Keratinocyte (primary cell): ENCODE data around the gene MGMT. TPM values are rescaled to one million over a fixed set of nuclear protein-coding genes. Genes with fewer than 3 reads are reported as not detected.

Source experiments
- DNase-seq: peaks from one replicate; pipeline ENCODE4 v3.0.0-alpha.2; 2011; ENCODE audit warnings: low read depth, missing footprints, low spot score
- FAIRE-seq: peaks from 2 replicates; lab custom pipeline; 2011; peaks lifted over from hg19 to GRCh38; lab: Jason Lieb, UNC
- H2AFZ ChIP-seq: 2 replicates; pipeline ENCODE4 v1.6.0; 2012; ENCODE audit warnings: low read length, control low read depth, inconsistent platforms; ENCODE audit not compliant: control insufficient read depth
- H3K27ac ChIP-seq: 2 replicates; pipeline ENCODE4 v1.5.1; 2011; ENCODE audit warnings: low read length; ENCODE audit not compliant: control insufficient read depth, insufficient read depth
- H3K27me3 ChIP-seq: 3 replicates; pipeline ENCODE4 v1.6.0; 2011; ENCODE audit warnings: low read length; ENCODE audit not compliant: control insufficient read depth, insufficient read depth; ENCODE audit errors: extremely low read depth
- H3K36me3 ChIP-seq, 2 experiments: 2 replicates in 1 of 2; 3 replicates in 1 of 2; pipeline ENCODE4 v1.5.1; 2011; ENCODE audit warnings: low read length in 2 of 2, mild to moderate bottlenecking in 1 of 2; ENCODE audit not compliant: control insufficient read depth in 2 of 2, insufficient read depth in 2 of 2; ENCODE audit errors: extremely low read depth in 1 of 2
- H3K4me1 ChIP-seq: 3 replicates; pipeline ENCODE4 v1.5.1; 2011; ENCODE audit warnings: low read length; ENCODE audit not compliant: control insufficient read depth, insufficient read depth; ENCODE audit errors: extremely low read depth
- H3K4me2 ChIP-seq: 3 replicates; pipeline ENCODE4 v1.6.0; 2011; ENCODE audit warnings: low read depth, low read length; ENCODE audit not compliant: control insufficient read depth, insufficient read depth; ENCODE audit errors: extremely low read depth
- H3K4me3 ChIP-seq, 3 experiments: fragments of 200-600 bp in 1 of 3; sonication (generic) in 1 of 3; 2 replicates in 2 of 3; 3 replicates in 1 of 3; pipeline ENCODE4 v1.5.1; 2011 to 2016; ENCODE audit warnings: low read length in 3 of 3, mild to moderate bottlenecking in 3 of 3, control low read depth in 2 of 3, inconsistent platforms in 1 of 3, low read depth in 1 of 3, mixed read lengths in 1 of 3, mixed run types in 1 of 3, moderate library complexity in 1 of 3; ENCODE audit not compliant: control insufficient read depth in 2 of 3, insufficient read depth in 2 of 3; ENCODE audit errors: extremely low read depth in 1 of 3
- H3K79me2 ChIP-seq: 2 replicates; pipeline ENCODE4 v1.6.0; 2012; ENCODE audit warnings: low read length; ENCODE audit not compliant: control insufficient read depth, insufficient read depth
- H3K9ac ChIP-seq: 3 replicates; pipeline ENCODE4 v1.6.0; 2011; ENCODE audit warnings: low read length; ENCODE audit not compliant: control insufficient read depth, insufficient read depth; ENCODE audit errors: extremely low read depth
- H3K9me1 ChIP-seq: 3 replicates; pipeline ENCODE4 v1.6.0; 2011; ENCODE audit warnings: low read length; ENCODE audit not compliant: control insufficient read depth, insufficient read depth; ENCODE audit errors: extremely low read depth
- H3K9me3 ChIP-seq: 2 replicates; pipeline ENCODE4 v1.5.1; 2012; ENCODE audit warnings: low read depth, low read length; ENCODE audit not compliant: control insufficient read depth
- H4K20me1 ChIP-seq: 3 replicates; pipeline ENCODE4 v1.6.0; 2011; ENCODE audit warnings: low read length; ENCODE audit not compliant: control insufficient read depth, insufficient read depth; ENCODE audit errors: extremely low read depth
- EZH2 ChIP-seq: IDR thresholded peaks from one replicate; pipeline ENCODE4 v1.6.1; 2012; ENCODE audit warnings: inconsistent platforms, mild to moderate bottlenecking, low read length, moderate library complexity
- dilution Hi-C: fragments of 300-500 bp; cut with MboI; formaldehyde crosslinking; loops from one replicate; pipeline ENCODE4 v1.7.0; 2020; ENCODE audit warnings: low sequenced_read_pairs; ENCODE audit not compliant: extremely low pct_ligation_motif_present
- polyA plus RNA-seq, 5 experiments: library from polyadenylated mRNA; depleted of rRNA in 3 of 5; stranded (reverse) in 3 of 5; stranded (forward) in 1 of 5; unstranded in 1 of 5; fragments of >200 nt; gene quantifications; 1 replicate in 1 of 5; 2 replicates in 3 of 5; 3 replicates in 1 of 5; pipeline versions ENCODE4 v1.2.1 to v1.2.3, GENCODE V29; 2011 to 2012; ENCODE audit warnings: missing spikeins in 2 of 5, low read depth in 1 of 5, low replicate concordance in 1 of 5
- TF ChIP-seq, protein P1 (sequence below), 3 experiments: IDR thresholded peaks in 1 of 3; conservative IDR thresholded peaks in 1 of 3; optimal IDR thresholded peaks in 1 of 3; 2 replicates in 2 of 3; 3 replicates in 1 of 3; pipeline versions ENCODE3 to v1.5.1; 2011; ENCODE audit warnings: low read length in 3 of 3, mild to moderate bottlenecking in 3 of 3, moderate library complexity in 2 of 3, control low read depth in 1 of 3, inconsistent platforms in 1 of 3; ENCODE audit not compliant: insufficient read depth in 2 of 3; ENCODE audit errors: extremely low read depth in 1 of 3

The MGMT gene
- polyA plus RNA-seq, 1 donor (not counting 4 experiments of a cell fraction or from before 2014, with no cell fraction given) = 15.2 TPM

DNA sequence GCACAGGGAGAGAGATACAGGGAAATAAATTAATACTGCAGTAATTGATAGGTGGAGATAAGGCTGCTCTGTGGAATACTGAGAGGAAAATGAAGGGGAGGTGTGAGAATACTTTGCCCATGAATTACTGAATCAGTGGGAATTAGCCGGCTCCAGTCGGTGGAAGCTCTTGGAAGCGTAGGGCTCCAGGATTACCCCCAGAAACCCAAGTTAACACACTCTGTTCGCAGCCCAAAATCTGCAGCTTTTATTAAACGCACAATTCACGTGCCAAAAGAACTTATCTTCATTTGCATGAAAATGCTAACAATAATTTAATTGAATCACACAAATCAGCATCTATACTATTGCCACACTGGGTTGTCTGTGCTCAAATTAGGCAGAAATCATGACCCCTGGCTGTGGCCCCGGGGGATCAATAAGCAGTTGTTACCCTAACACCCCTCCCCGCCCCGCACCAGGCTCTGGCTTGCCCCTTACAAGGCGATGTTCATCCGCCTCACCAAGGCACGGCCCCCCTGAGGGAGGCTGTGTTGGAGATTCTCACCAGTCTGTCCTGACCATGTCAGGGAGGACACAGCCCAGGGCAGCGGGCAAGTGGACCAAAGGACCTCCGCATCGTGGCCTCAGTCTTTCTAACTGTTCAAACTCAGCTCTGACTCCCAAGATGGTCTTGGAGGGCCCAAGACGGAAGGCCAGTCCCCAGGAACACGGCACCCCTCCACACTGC lies 48.4 kb upstream of the MGMT start:
- dilution Hi-C loops = no loop called here
- TF ChIP-seq, protein P1, sequence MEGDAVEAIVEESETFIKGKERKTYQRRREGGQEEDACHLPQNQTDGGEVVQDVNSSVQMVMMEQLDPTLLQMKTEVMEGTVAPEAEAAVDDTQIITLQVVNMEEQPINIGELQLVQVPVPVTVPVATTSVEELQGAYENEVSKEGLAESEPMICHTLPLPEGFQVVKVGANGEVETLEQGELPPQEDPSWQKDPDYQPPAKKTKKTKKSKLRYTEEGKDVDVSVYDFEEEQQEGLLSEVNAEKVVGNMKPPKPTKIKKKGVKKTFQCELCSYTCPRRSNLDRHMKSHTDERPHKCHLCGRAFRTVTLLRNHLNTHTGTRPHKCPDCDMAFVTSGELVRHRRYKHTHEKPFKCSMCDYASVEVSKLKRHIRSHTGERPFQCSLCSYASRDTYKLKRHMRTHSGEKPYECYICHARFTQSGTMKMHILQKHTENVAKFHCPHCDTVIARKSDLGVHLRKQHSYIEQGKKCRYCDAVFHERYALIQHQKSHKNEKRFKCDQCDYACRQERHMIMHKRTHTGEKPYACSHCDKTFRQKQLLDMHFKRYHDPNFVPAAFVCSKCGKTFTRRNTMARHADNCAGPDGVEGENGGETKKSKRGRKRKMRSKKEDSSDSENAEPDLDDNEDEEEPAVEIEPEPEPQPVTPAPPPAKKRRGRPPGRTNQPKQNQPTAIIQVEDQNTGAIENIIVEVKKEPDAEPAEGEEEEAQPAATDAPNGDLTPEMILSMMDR (optimal IDR thresholded peaks at IDR 0.05 in 1 of 3, IDR thresholded peaks at IDR 0.05 in 1 of 3, conservative IDR thresholded peaks at IDR 0.05 in 1 of 3; ENCODE audit: extremely low read depth in 1 of 3, insufficient read depth in 2 of 3, low read length in 3 of 3) = no peak
- TF ChIP-seq EZH2 = no peak
- Histone ChIP-seq H3K4me3 (no peak overlapping the region), H3K9ac (no peak overlapping the region), H3K4me2 (no peak overlapping the region), H3K9me3 (no peaks in the 10 kb centered on the region), H3K9me1 (no peaks in the 10 kb centered on the region), H2AFZ (no peak overlapping the region), H4K20me1 (no peaks in the 10 kb centered on the region), H3K27ac (no peak overlapping the region), H3K4me1 (no peaks in the 10 kb centered on the region), H3K27me3 (no peaks in the 10 kb centered on the region), H3K36me3 (no peaks in the 10 kb centered on the region), H3K79me2 (no peaks in the 10 kb centered on the region)
- FAIRE-seq (no peak), DNase-seq (no peak)

DNA sequence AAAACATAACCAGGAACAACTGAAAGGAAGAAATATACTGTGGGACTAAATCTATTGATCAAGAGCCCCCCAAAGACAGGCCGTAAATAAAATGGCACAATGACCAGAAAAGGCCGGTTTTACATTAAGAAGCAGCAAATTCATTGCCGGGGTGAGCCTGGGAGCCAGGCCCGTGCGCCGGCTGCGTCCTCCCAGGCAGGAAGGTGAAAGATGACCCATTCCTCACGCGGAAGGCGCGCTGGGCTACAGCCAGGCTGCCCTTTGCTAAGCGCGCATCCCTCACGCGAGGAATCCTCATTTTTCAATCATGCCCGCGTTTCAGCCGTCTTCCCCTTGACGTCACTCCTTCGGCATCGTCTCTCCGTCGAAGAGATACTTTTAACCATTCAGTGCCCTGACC lies 47.6 kb upstream of the MGMT start:
- no peak for TF ChIP-seq EZH2
- TF ChIP-seq, protein P1 (optimal IDR thresholded peaks at IDR 0.05 in 1 of 3, IDR thresholded peaks at IDR 0.05 in 1 of 3, conservative IDR thresholded peaks at IDR 0.05 in 1 of 3; ENCODE audit: extremely low read depth in 1 of 3, insufficient read depth in 2 of 3, low read length in 3 of 3) = no peak
- Histone ChIP-seq H3K4me3 (no peak overlapping the region), H3K79me2 (no peaks in the 10 kb centered on the region), H3K36me3 (no peaks in the 10 kb centered on the region), H4K20me1 (no peaks in the 10 kb centered on the region), H3K9me3 (no peaks in the 10 kb centered on the region), H2AFZ (no peak overlapping the region), H3K27ac (no peak overlapping the region), H3K9me1 (no peaks in the 10 kb centered on the region), H3K27me3 (no peaks in the 10 kb centered on the region), H3K9ac (no peak overlapping the region), H3K4me2 (no peak overlapping the region), H3K4me1 (no peaks in the 10 kb centered on the region)
- FAIRE-seq (no peak), DNase-seq (no peak)
- dilution Hi-C loops = no loop called here
